CD14-positive monocyte (primary cell): ENCODE data around the gene FBN2. TPM values are rescaled to one million over a fixed set of nuclear protein-coding genes. Genes with fewer than 3 reads are reported as not detected.
A peak's percentile ranks its signal among the peaks of the same experiment; 100 is the strongest.

Source experiments
- DNase-seq, 3 donors: peaks; one replicate each; pipeline ENCODE4 v3.0.0-alpha.2; 2011 to 2022
- H2AFZ ChIP-seq: 2 replicates; pipeline ENCODE4 v1.6.0; 2012; ENCODE audit warnings: mild to moderate bottlenecking, low read depth, low read length, inconsistent platforms; ENCODE audit not compliant: insufficient read depth, poor library complexity, severe bottlenecking
- H3K27ac ChIP-seq, 2 donors: 1 replicate in 1 of 2; 2 replicates in 1 of 2; pipeline ENCODE4 v1.5.1; 2012 to 2013; ENCODE audit warnings: low read length in 2 of 2, control low read depth in 1 of 2, inconsistent platforms in 1 of 2, low read depth in 1 of 2, mild to moderate bottlenecking in 1 of 2
- H3K27me3 ChIP-seq, 2 donors: one replicate each; pipeline versions ENCODE4 v1.6.0 to v1.6.1; 2011 to 2013; ENCODE audit warnings: low read length in 2 of 2; ENCODE audit not compliant: control insufficient read depth in 2 of 2, insufficient read depth in 2 of 2
- H3K36me3 ChIP-seq, 2 donors: replicated peaks in 1 of 2; 1 replicate in 1 of 2; 2 replicates in 1 of 2; pipeline versions ENCODE4 v1.5.1 to v1.6.1; 2012 to 2013; ENCODE audit warnings: low read length in 2 of 2, control low read depth in 1 of 2, inconsistent platforms in 1 of 2, mild to moderate bottlenecking in 1 of 2; ENCODE audit not compliant: insufficient read depth in 2 of 2, control insufficient read depth in 1 of 2
- H3K4me1 ChIP-seq, 2 donors: 1 replicate in 1 of 2; 2 replicates in 1 of 2; pipeline versions ENCODE4 v1.5.1 to v1.6.1; 2012 to 2013; ENCODE audit warnings: low read length in 2 of 2, control low read depth in 1 of 2, inconsistent platforms in 1 of 2, mild to moderate bottlenecking in 1 of 2, moderate library complexity in 1 of 2; ENCODE audit not compliant: insufficient read depth in 2 of 2, control insufficient read depth in 1 of 2
- H3K4me2 ChIP-seq: replicated peaks from 2 replicates; pipeline ENCODE3; 2012; ENCODE audit warnings: low read length, moderate library complexity, mild to moderate bottlenecking; ENCODE audit not compliant: poor library complexity, severe bottlenecking; ENCODE audit errors: extremely low read depth
- H3K4me3 ChIP-seq, 3 experiments: fragments of 200-600 bp in 1 of 3; sonication (generic) in 1 of 3; replicated peaks in 1 of 3; 1 replicate in 2 of 3; 2 replicates in 1 of 3; pipeline ENCODE4 v1.5.1; 2011 to 2013; ENCODE audit warnings: low read length in 3 of 3, mild to moderate bottlenecking in 3 of 3, control low read depth in 2 of 3, low read depth in 2 of 3, inconsistent platforms in 1 of 3, moderate library complexity in 1 of 3
- H3K79me2 ChIP-seq: 2 replicates; pipeline ENCODE4 v1.6.0; 2012; ENCODE audit warnings: mild to moderate bottlenecking, control low read depth, inconsistent platforms, low read length, moderate library complexity; ENCODE audit not compliant: insufficient read depth
- H3K9ac ChIP-seq: 2 replicates; pipeline ENCODE4 v1.6.0; 2017; ENCODE audit warnings: low read length, mild to moderate bottlenecking; ENCODE audit not compliant: insufficient read depth, poor library complexity, severe bottlenecking
- H3K9me3 ChIP-seq, 2 donors: replicated peaks in 1 of 2; 1 replicate in 1 of 2; 2 replicates in 1 of 2; pipeline versions ENCODE4 v1.5.1 to v1.6.1; 2012 to 2013; ENCODE audit warnings: low read length in 2 of 2, control low read depth in 1 of 2; ENCODE audit not compliant: control insufficient read depth in 1 of 2, insufficient read depth in 1 of 2
- H4K20me1 ChIP-seq: 2 replicates; pipeline ENCODE4 v1.6.0; 2012; ENCODE audit warnings: mild to moderate bottlenecking, low read length, control low read depth, moderate library complexity; ENCODE audit not compliant: insufficient read depth
- H3K27ac Mint-ChIP-seq, 7 donors: one replicate each; pipeline ENCODE4 v1.8.0; 2020; ENCODE audit warnings: mild to moderate bottlenecking in 7 of 7, mixed read lengths in 7 of 7, moderate library complexity in 6 of 7, inconsistent platforms in 2 of 7
- H3K27me3 Mint-ChIP-seq, 3 donors: one replicate each; pipeline ENCODE4 v1.8.0; 2021 to 2022; ENCODE audit warnings: low read depth in 3 of 3, mild to moderate bottlenecking in 3 of 3, mixed read lengths in 3 of 3, moderate library complexity in 3 of 3, inconsistent platforms in 1 of 3
- H3K36me3 Mint-ChIP-seq, 2 donors: one replicate each; pipeline ENCODE4 v1.8.0; 2020; ENCODE audit warnings: mixed read lengths in 2 of 2, inconsistent platforms in 1 of 2, mild to moderate bottlenecking in 1 of 2
- H3K4me1 Mint-ChIP-seq: one replicate; pipeline ENCODE4 v1.8.0; 2020; ENCODE audit warnings: mild to moderate bottlenecking, mixed read lengths
- H3K4me3 Mint-ChIP-seq, 2 donors: one replicate each; pipeline ENCODE4 v1.8.0; 2020; ENCODE audit warnings: mild to moderate bottlenecking in 2 of 2, mixed read lengths in 2 of 2, moderate library complexity in 1 of 2
- H3K9me3 Mint-ChIP-seq, 7 donors: one replicate each; pipeline ENCODE4 v1.8.0; 2020 to 2022; ENCODE audit warnings: mixed read lengths in 7 of 7, mild to moderate bottlenecking in 6 of 7, moderate library complexity in 6 of 7, inconsistent platforms in 2 of 7
- WGBS: methylation state at CpG from one replicate; pipeline ENCODE4 v1.1.5; 2013; ENCODE audit warnings: missing lambda C conversion rate; ENCODE audit not compliant: insufficient coverage; 5-methylcytosine and 5-hydroxymethylcytosine counted together
- intact Hi-C, 2 donors: fragments of 100-400 bp; cut with micrococcal nuclease; formaldehyde crosslinking; loops; one replicate each; pipeline versions ENCODE4 v1.15.0 to v1.15.1; 2023
- polyA plus RNA-seq, 3 donors: library from polyadenylated mRNA; depleted of rRNA in 1 of 3; unstranded in 2 of 3; stranded (reverse) in 1 of 3; fragments of 300-500 nt in 2 of 3; fragments of >200 nt in 1 of 3; fragmentation: Illumina TruSeq in 2 of 3; gene quantifications; 1 replicate in 2 of 3; 2 replicates in 1 of 3; pipeline ENCODE4 v1.2.3, GENCODE V29; 2012 to 2021
- TF ChIP-seq, protein P1 (sequence below): fragments of 200-600 bp; IDR thresholded peaks from one replicate; pipeline ENCODE4 v1.8.0; 2022; ENCODE audit warnings: antibody characterized with exemption, mild to moderate bottlenecking

The FBN2 gene
- polyA plus RNA-seq, 3 donors, result 0.85 to 19.3 (median 4.2) TPM

- H3K36me3 Mint-ChIP-seq, result peaks cover 80 to 87% of the 10 kb centered on the region in 2 donors
- no peaks in the 10 kb centered on the region for H3K4me1 Mint-ChIP-seq
- Histone ChIP-seq H3K79me2 (no peaks in the 10 kb centered on the region), H3K4me2 (no peak overlapping the region), H3K9me3 (no peaks in the 10 kb centered on the region), H3K4me1 (no peaks in the 10 kb centered on the region), H4K20me1 (no peaks in the 10 kb centered on the region), H3K36me3 (peaks cover 74 to 98% of the 10 kb centered on the region in 2 donors), H3K4me3 (no peak overlapping the region), H3K27me3 (no peaks in the 10 kb centered on the region), H3K9ac (no peak overlapping the region), H3K27ac (no peak overlapping the region), H2AFZ (no peak overlapping the region)
- intact Hi-C loops, result no loop called here
- no peak overlapping the region for H3K4me3 Mint-ChIP-seq
- peak overlapping the region in 2 of 7 donors; percentile 3 to 16 for H3K27ac Mint-ChIP-seq
- WGBS, result 97% methylated on average over 6 of the region's 9 CpGs
- TF ChIP-seq, protein P1, sequence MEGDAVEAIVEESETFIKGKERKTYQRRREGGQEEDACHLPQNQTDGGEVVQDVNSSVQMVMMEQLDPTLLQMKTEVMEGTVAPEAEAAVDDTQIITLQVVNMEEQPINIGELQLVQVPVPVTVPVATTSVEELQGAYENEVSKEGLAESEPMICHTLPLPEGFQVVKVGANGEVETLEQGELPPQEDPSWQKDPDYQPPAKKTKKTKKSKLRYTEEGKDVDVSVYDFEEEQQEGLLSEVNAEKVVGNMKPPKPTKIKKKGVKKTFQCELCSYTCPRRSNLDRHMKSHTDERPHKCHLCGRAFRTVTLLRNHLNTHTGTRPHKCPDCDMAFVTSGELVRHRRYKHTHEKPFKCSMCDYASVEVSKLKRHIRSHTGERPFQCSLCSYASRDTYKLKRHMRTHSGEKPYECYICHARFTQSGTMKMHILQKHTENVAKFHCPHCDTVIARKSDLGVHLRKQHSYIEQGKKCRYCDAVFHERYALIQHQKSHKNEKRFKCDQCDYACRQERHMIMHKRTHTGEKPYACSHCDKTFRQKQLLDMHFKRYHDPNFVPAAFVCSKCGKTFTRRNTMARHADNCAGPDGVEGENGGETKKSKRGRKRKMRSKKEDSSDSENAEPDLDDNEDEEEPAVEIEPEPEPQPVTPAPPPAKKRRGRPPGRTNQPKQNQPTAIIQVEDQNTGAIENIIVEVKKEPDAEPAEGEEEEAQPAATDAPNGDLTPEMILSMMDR, result no peak
- peaks cover 0 to 6% (median 4%) of the 10 kb centered on the region in 7 donors for H3K9me3 Mint-ChIP-seq
- H3K27me3 Mint-ChIP-seq, result no peaks in the 10 kb centered on the region
- no peak for DNase-seq
These were observed 203.9 kb downstream of the FBN2 start for GRCh38 chr5:128334010-128334716.

GRCh38 chr5:128331261-128331660, 206.8 kb downstream of the FBN2 start:
- no peak overlapping the region for H3K4me3 Mint-ChIP-seq
- 89% methylated on average over 5 of the region's 5 CpGs for WGBS

More at GRCh38 chr5:128331261-128331660, 206.8 kb downstream of the FBN2 start:
- no peaks in the 10 kb centered on the region for H3K27me3 ChIP-seq
- Mint-ChIP-seq H3K27me3 (no peaks in the 10 kb centered on the region), H3K36me3 (peaks cover 85 to 90% of the 10 kb centered on the region in 2 donors), H3K9me3 (peaks cover 0 to 10% (median 4%) of the 10 kb centered on the region in 7 donors), H3K27ac (peak overlapping the region in 1 of 7 donors; percentile 1), H3K4me1 (no peaks in the 10 kb centered on the region)
- no peaks in the 10 kb centered on the region for H3K9me3 ChIP-seq
- no peaks in the 10 kb centered on the region for H4K20me1 ChIP-seq
- no peak for DNase-seq
- H3K27ac ChIP-seq, result no peak overlapping the region
- H3K4me2 ChIP-seq, result no peak overlapping the region
- TF ChIP-seq, protein P1, result no peak
- no peak overlapping the region for H3K9ac ChIP-seq
- intact Hi-C loops, result no loop called here
- H3K36me3 ChIP-seq, result peaks cover 80 to 98% of the 10 kb centered on the region in 2 donors
- H3K79me2 ChIP-seq, result no peaks in the 10 kb centered on the region
- no peak overlapping the region for H3K4me3 ChIP-seq
- no peak overlapping the region for H2AFZ ChIP-seq
- no peaks in the 10 kb centered on the region for H3K4me1 ChIP-seq
